SK-N-SH (cell line): ENCODE data around the gene TCP1. TPM values are rescaled to one million over a fixed set of nuclear protein-coding genes. Genes with fewer than 3 reads are reported as not detected.

Source experiments
- CTCF ChIA-PET: fragments of 300-600, 350-600 bp; formaldehyde crosslinking; extraction: SDS; loops from one replicate; lab custom pipeline; 2021; lab: Yijun Ruan, JAX
- POLR2A ChIA-PET: fragments of 350-600 bp; sonication (Branson Sonifier 250); formaldehyde crosslinking; extraction: SDS; loops from one replicate; lab custom pipeline; 2020; ENCODE audit warnings: antibody characterized with exemption, inconsistent platforms; lab: Yijun Ruan, JAX
- DNase-seq: peaks from one replicate; pipeline ENCODE4 v3.0.0; 2012
- H2AFZ ChIP-seq: fragments of 200-600 bp; sonication (generic); 2 replicates; pipeline ENCODE4 v1.8.1; 2016; ENCODE audit warnings: antibody characterized with exemption, mild to moderate bottlenecking, low read depth
- H3F3A ChIP-seq: fragments of 200-600 bp; sonication (generic); replicated peaks from 2 replicates; pipeline ENCODE3; 2016; ENCODE audit warnings: antibody characterized with exemption, mild to moderate bottlenecking; ENCODE audit not compliant: insufficient read depth
- H3K27ac ChIP-seq, 2 experiments: fragments of 200-500 bp in 1 of 2; fragments of 200-600 bp in 1 of 2; sonication (Bioruptor generic) in 1 of 2; sonication (generic), shearing (Covaris generic) in 1 of 2; 2 replicates each; pipeline versions ENCODE4 v1.5.1 to v1.6.1; 2014 to 2016; ENCODE audit warnings: low read depth in 2 of 2, inconsistent platforms in 1 of 2, low read length in 1 of 2, mild to moderate bottlenecking in 1 of 2, mixed read lengths in 1 of 2
- H3K27me3 ChIP-seq: fragments of 200-600 bp; sonication (generic), shearing (Covaris generic); 2 replicates; pipeline ENCODE4 v1.6.1; 2016; ENCODE audit warnings: mixed run types; ENCODE audit not compliant: insufficient read depth
- H3K36me3 ChIP-seq, 2 experiments: fragments of 200-500 bp in 1 of 2; fragments of 200-600 bp in 1 of 2; sonication (Bioruptor generic) in 1 of 2; sonication (generic) in 1 of 2; replicated peaks in 1 of 2; 2 replicates each; pipeline versions ENCODE3 to v1.5.1; 2014 to 2016; ENCODE audit warnings: low read length in 1 of 2, mild to moderate bottlenecking in 1 of 2; ENCODE audit not compliant: insufficient read depth in 2 of 2, control insufficient read depth in 1 of 2
- H3K4me1 ChIP-seq, 2 experiments: fragments of 200-500 bp in 1 of 2; fragments of 200-600 bp in 1 of 2; sonication (Bioruptor generic) in 1 of 2; sonication (generic), shearing (Covaris generic) in 1 of 2; 2 replicates each; pipeline versions ENCODE4 v1.5.1 to v1.6.1; 2014 to 2016; ENCODE audit warnings: low read depth in 1 of 2, low read length in 1 of 2, mixed run types in 1 of 2; ENCODE audit not compliant: insufficient read depth in 2 of 2, control insufficient read depth in 1 of 2
- H3K4me2 ChIP-seq: fragments of 200-600 bp; sonication (generic), shearing (Covaris generic); 2 replicates; pipeline ENCODE4 v1.6.1; 2017; ENCODE audit warnings: mixed run types
- H3K4me3 ChIP-seq, 2 experiments: fragments of 200-500 bp in 1 of 2; fragments of 200-600 bp in 1 of 2; sonication (Bioruptor generic) in 1 of 2; sonication (generic), shearing (Covaris generic) in 1 of 2; 2 replicates each; pipeline versions ENCODE4 v1.5.1 to v1.8.1; 2014 to 2016; ENCODE audit warnings: low read depth in 2 of 2, inconsistent platforms in 1 of 2, low read length in 1 of 2, mild to moderate bottlenecking in 1 of 2, mixed read lengths in 1 of 2, moderate library complexity in 1 of 2
- H3K79me2 ChIP-seq: fragments of 200-600 bp; sonication (generic); 2 replicates; pipeline ENCODE4 v1.8.1; 2017; ENCODE audit warnings: mild to moderate bottlenecking; ENCODE audit not compliant: insufficient read depth
- H3K9ac ChIP-seq: fragments of 200-600 bp; sonication (generic); 2 replicates; pipeline ENCODE4 v1.6.1; 2017; ENCODE audit warnings: mixed run types
- H3K9me2 ChIP-seq: fragments of 200-600 bp; sonication (generic); 2 replicates; pipeline ENCODE4 v1.6.1; 2017; ENCODE audit warnings: mixed run types
- H3K9me3 ChIP-seq: fragments of 200-600 bp; sonication (generic); 2 replicates; pipeline ENCODE4 v1.6.1; 2017; ENCODE audit warnings: mixed run types, mild to moderate bottlenecking, moderate library complexity
- H4K20me1 ChIP-seq: fragments of 200-600 bp; sonication (generic); 2 replicates; pipeline ENCODE4 v1.6.1; 2017; ENCODE audit warnings: mild to moderate bottlenecking, mixed run types; ENCODE audit not compliant: insufficient read depth
- CTCF ChIP-seq: fragments of 200-600 bp; sonication (generic); IDR thresholded peaks from 2 replicates; pipeline ENCODE4 v1.6.1; 2017; ENCODE audit warnings: antibody characterized with exemption, mild to moderate bottlenecking, moderate library complexity
- EP300 ChIP-seq, 2 experiments: IDR thresholded peaks; 2 replicates each; pipeline versions ENCODE4 v1.4.0 to v1.6.1; 2012; ENCODE audit warnings: borderline replicate concordance in 1 of 2, low read depth in 1 of 2, low read length in 1 of 2
- MEF2A ChIP-seq: IDR thresholded peaks from 2 replicates; pipeline ENCODE4 v1.4.0; 2012; ENCODE audit warnings: low read depth, borderline replicate concordance
- RAD21 ChIP-seq: IDR thresholded peaks from 2 replicates; pipeline ENCODE4 v1.6.1; 2012; ENCODE audit warnings: mild to moderate bottlenecking, low read length
- SMC3 ChIP-seq: IDR thresholded peaks from 2 replicates; pipeline ENCODE4 v1.6.1; 2012; ENCODE audit warnings: low read depth, low read length, improper control_type of control experiment
- USF1 ChIP-seq: IDR thresholded peaks from 2 replicates; pipeline ENCODE4 v1.4.0; 2012; ENCODE audit warnings: low read depth, borderline replicate concordance
- WGBS: methylation state at CpG from one replicate; pipeline ENCODE4 v1.1.6; 2017; ENCODE audit warnings: low lambda C conversion rate; 5-methylcytosine and 5-hydroxymethylcytosine counted together
- polyA plus RNA-seq, 3 experiments: library from polyadenylated mRNA; depleted of rRNA; stranded (reverse); fragments of >200 nt; gene quantifications; 2 replicates each; pipeline ENCODE4 v1.2.3, GENCODE V29; 2012

TCP1 gene
- polyA plus RNA-seq, 1 of the 3 experiments (the other 2 are of a cell fraction): 154 TPM

GRCh38 chr6:159838020-159838744 is 48.8 kb upstream of the TCP1 start:
- Histone ChIP-seq H3K79me2 (no peaks in the 10 kb centered on the region), H4K20me1 (no peaks in the 10 kb centered on the region), H3K27me3 (no peaks in the 10 kb centered on the region; the same call in 1 of the 2 replicates), H3K27ac (no peak overlapping the region), H3F3A (peaks cover 8% of the 10 kb centered on the region), H3K4me1 (no peaks in the 10 kb centered on the region), H3K9me3 (no peaks in the 10 kb centered on the region), H3K36me3 (no peaks in the 10 kb centered on the region), H3K4me3 (no peak overlapping the region), H3K9me2 (no peaks in the 10 kb centered on the region), H3K4me2 (no peak overlapping the region), H3K9ac (no peak overlapping the region), H2AFZ (no peak overlapping the region)
- CTCF ChIA-PET: no interaction called here
- no peak for DNase-seq
- 61% methylated on average over 7 of the region's 7 CpGs for WGBS
- TF ChIP-seq CTCF (no peak), RAD21 (no peak)
- POLR2A ChIA-PET: no interaction called here

- Histone ChIP-seq H3K9ac (no peak overlapping the region), H3K9me2 (no peaks in the 10 kb centered on the region), H2AFZ (no peak overlapping the region), H3K4me1 (no peaks in the 10 kb centered on the region), H3K27ac (no peak overlapping the region), H4K20me1 (no peaks in the 10 kb centered on the region), H3K79me2 (no peaks in the 10 kb centered on the region), H3K36me3 (no peaks in the 10 kb centered on the region), H3K9me3 (no peaks in the 10 kb centered on the region), H3K4me3 (no peak overlapping the region), H3K27me3 (no peaks in the 10 kb centered on the region; the same call in 1 of the 2 replicates), H3F3A (peaks cover 8% of the 10 kb centered on the region), H3K4me2 (no peak overlapping the region)
- DNase-seq: no peak
- 53% methylated on average over 6 of the region's 8 CpGs for WGBS
- TF ChIP-seq USF1: no peak
- TF ChIP-seq SMC3: no peak
- TF ChIP-seq MEF2A: no peak
- TF ChIP-seq EP300 (IDR thresholded peaks at IDR 0.05; ENCODE audit: borderline replicate concordance in 1 of 2, low read depth in 1 of 2, low read length in 1 of 2): no peak
- POLR2A ChIA-PET: no interaction called here
- CTCF ChIA-PET: interaction anchor here (0.6 kb wide), 1 partner anchor 10 kb away, joined by 3 read pairs; no protein-coding TSS in a partner anchor
Measured at GRCh38 chr6:159837511-159837910, 48.1 kb upstream of the TCP1 start.
